NT2/D1 (cell line): ENCODE results near the gene RTN1.

ENCODE experiments used
- YY1 ChIP-seq: IDR thresholded peaks from 2 replicates; pipeline ENCODE4 v1.6.1; 2011; ENCODE audit not compliant: insufficient read length, insufficient read depth
- ZNF274 ChIP-seq: IDR thresholded peaks from 2 replicates; pipeline ENCODE4 v1.6.1; 2011; ENCODE audit warnings: mild to moderate bottlenecking, low read depth, low read length

DNA sequence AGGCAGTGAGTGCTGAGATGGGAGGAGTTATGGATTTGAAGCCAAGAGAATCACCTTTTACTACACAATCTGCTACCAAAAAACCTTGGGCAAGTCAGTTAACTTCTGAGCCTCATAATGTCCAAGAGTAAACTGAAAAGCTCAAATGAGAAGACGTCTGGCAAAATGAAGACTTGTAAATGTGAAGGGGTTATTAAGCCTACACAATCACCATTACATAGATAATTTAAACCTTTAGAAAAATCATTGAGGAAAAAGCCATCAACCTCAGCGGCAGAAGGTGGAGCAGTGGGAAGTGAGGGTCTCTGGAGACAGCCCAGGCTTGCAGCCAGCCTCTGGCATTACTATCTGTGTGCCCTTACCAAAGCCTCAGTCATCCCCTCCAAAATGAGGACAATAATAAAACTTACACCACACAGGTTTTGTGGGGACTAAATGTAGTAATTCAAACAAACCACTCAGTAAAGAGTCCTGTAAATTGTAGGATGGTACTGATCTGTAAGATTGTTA lies 243.5 kb downstream of the RTN1 start:
- no peak for TF ChIP-seq ZNF274
- no peak for TF ChIP-seq YY1
